Activated naive CD4-positive, alpha-beta T cell treated with anti-CD3 and anti-CD28 coated beads, Interleukin-2, amount 50 U/mL, for 16 hours (primary cell): Measurements from ENCODE around the gene FBXO42.
"Not testable (repeated sequence)": the region's sequence is repeated elsewhere in the genome, so short reads cannot be mapped to it uniquely, and the experiment has no call there.

ENCODE experiments used
- DNase-seq: peaks from one replicate; pipeline ENCODE4 v3.0.0-alpha.2; 2020

FBXO42 gene

DNA sequence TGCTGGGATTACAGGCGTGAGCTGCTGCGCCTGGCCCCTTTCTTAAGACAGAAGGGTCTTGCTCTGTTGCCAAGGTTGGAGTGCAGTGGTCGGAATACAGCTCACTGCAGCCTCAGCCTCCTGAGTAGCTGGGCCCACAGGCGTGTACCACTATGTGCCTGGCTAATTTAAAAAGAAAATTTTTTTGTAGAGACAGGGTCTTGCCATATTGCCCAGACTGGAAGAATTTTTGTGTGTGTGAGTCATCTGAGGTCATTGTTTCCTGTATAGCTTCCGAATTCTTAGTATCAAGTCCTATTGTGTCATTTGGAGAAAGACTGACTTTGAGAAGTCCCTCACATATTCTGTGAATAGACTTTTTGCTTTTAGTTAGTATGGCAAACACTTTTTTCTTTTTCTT is 19.4 kb upstream of the FBXO42 start:
- no peak for DNase-seq

DNA sequence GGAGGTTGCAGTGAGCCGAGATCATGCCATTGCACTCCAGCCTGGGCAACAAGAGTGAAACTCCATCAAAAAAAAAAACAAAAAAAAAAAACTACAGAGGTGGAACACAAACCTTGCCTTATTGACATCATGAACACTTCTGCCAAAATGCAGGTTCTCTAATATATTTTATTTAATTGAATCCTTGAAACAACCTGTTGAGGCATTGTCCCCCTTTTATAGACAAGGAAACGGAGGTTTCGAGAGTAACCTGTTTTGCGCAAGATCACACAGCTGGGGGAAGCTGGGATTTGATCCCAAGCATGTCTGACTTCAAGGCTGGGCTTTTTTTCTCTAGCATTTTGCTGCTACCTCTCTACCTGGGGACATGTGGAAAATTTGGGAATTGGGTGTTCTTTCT is 17.5 kb upstream of the FBXO42 start:
- DNase-seq = no peak

DNA sequence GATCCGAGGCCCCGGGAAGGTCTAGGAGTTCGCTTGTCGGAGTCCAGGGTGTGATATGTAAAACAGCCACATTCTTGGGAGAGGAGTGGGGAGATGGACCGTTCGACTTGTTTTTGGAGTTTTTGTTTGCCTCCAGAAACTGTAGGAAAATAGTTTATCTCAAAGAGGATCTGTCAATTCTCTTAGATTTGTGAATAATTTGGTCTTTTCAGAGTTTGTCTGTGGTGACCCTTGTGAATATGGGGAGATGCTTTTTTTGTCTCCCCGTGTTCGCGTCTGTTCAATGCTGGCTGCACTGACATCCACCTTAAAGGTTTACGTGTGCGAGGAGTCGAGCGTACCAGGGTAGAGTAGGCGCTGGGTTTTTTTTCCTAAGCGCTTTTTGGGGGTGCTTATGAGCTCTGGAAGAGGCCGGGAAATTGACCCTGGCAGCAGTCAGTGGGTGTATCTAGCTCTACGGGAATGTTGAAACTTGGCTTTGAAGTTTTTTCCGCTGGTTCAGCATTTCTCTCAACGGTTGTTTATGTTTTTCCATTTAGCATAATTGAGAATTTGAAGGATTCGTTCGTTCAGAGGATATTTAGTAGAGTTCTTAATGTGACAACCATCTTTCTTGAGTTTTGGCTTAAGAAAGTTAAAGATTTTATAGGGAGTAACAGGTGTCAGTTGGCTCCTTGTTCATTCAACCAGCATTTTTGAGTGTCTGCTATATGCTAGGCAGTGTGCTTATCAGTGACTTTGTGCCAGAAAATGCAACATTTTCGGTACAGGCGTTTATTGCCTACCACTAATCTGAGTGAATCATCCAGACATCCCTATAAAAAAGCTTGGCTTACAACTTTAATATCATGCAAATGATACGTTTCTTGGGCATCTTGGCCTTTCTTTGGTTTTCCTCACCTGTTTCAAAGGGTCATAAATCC is 15.9 kb upstream of the FBXO42 start:
- DNase-seq = no peak

DNA sequence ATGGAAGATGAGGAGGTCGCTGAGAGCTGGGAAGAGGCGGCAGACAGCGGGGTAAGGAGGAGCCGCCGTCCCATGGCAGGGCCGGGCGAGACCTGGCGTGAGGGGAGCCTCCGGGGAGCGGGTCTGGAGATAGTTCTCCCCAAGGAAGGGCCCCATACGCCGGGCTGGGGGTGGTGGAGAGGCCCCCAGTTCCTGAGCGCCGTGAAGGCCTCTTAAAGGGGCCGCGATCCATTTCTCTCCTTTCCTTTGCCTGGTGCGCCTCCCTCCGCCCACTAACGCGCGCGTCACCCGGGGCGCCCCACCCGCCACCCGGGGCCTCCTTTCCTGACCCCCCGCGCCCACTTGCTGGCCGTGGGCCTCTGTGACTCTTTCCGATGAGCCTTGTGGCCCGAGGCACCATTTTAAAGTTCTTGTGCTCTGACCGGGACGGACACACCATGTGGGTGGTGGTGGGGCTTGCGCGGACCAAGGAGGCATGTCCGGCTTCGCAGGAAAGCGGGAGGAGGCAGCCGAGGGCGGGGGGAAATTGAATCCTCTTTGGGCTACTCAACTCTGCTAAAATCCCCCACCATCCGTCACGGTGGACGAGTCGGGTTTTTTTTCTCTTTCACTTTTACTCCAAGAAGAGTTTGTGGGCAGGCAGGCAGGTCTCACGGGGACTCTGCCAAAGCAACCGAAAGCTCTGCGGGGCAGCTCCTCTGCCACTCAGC is 15.1 kb upstream of the FBXO42 start:
- DNase-seq = peak; percentile 88

DNA sequence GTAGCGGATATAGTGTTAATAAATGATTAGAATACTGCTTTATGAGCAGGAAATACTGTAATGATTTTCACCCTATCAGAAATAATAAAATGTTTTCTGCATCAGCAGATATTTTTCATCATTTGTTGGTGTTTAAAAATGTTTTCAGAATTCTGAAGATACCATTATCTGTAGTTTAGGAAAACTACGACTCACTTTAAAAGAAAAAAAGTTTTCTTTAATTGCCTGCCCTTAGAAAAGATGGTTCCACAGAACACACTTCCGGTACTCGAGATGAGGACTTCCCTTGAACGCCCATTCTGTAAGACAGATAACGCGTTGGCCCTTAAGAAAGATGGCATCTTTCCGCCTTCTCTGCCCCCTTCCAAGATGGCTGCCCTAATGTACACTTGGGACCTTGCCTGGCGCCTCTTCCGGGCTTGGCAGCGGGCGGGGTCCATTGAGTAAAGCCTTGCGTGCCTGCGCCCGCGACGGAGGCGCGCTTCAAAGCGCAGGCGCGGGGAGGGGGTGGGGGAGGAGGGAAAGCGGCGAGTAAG is 14.5 kb upstream of the FBXO42 start, which contains the start of gene SZRD1:
SZRD1 (plus strand) TSS at position 521 of the 536 bp plus-strand sequence. CDS start 16 bp downstream, outside the sequence.
- peak; percentile 95 for DNase-seq

DNA sequence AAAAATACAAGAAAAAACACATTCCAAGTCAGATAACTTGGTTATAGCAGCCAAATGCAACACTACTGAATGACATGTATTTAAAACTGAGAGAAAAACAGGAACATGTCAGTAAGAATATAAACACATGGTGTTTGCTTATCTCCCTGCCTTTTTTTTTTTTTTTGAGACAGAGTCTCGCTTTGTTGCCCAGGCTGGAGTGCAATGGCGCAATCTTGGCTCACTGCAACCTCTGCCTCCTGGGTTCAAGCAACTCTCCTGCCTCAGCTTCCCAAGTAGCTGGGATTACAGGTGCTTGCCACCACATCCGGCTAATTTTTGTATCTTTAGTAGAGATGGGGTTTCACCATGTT is 12.8 kb upstream of the FBXO42 start:
- DNase-seq = not testable (repeated sequence)

DNA sequence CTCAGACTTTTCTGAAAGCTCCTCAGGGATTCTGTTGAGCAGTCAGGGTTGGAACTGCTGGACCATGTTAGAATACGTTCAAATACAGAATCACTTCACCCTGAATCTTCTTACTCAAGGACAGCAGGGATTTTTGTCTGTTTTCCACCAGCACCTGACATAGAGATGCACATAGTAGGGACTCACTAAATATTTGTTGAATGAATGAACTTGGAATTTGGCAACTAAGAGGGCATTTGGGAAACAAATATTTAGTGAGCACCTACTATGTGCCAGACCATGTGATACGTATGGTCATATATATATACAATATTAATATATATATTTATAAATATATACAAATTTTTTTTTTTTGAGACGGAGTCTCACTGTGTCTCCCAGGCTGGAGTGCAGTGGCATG is 4.6 kb upstream of the FBXO42 start:
- no peak for DNase-seq

DNA sequence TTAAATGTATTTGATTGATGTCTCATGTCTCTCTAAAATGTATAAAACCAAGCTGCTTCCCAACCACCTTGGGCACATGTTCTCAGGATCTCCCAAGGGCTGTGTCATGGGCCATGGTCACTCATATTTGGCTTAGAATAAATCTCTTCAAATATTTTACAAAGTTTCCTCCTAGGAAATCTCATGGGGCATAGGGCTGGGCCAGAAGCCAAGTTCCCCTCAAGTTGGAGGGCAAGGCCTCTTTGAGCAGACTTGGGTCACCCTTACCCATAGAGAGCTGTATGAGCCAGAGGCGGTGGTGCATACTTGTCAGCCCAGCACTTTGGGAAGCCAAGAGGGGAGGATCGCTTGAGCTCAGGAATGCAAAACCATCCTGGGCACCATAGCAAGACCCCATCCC is 2.3 kb upstream of the FBXO42 start:
- DNase-seq = no peak

DNA sequence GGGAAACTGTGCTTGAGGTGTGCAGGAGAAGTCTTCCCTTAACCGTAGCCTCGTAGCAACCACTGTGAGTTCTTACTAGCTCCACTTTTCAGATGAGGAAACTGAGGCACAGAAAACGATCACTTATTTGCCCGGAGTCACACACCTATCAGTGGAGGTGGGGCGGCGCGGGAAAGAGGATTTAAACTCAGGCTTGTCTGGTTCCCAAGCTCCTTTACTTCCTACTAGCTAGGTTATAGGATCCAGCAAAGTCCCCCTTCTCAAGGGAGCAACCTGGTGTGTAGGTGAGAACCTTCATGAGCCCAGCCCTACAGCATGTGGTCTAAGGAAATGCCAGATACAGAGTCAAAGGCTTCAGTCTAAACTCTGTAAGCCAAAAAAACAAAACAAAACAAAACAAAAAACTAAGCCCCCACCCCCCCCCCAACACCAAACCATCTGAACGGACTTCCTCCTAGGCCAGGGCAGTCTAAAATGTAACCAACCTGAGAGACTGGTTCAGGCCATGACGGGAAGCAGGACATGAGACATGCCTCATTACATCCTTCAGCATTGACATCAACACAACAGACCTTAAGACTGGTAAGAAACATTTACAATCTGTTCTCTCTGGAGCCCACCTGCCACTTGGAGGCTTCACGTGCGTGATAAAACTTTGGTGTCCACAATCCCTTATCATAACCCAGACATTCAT is 709 bp upstream of the FBXO42 start:
- no peak for DNase-seq

DNA sequence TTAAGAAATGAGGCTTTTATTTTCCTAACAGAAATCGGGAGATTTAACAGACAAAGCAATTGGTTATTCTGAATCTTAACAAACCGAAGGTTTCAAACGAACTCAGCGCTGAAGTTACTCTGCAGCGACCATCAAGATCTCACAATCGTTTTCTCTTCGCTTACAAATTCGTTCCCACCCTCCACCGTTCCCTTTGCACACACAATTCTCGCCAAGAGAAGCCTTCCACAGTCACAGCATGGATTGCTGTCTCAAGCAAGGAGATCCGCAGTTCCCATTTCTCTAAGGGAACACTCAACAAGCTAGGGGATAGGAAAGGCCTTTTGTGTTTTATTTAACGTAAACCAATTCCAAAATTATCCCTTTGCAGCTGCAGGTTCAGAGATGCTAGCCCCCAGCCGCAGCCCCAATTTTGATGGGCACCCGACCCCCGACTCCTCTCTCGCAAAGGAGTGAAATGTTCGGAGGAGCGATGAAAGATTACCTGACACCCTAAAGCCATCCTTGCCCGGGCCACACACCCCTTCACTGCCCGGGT is 755 bp downstream of the FBXO42 start:
- DNase-seq = no peak

DNA sequence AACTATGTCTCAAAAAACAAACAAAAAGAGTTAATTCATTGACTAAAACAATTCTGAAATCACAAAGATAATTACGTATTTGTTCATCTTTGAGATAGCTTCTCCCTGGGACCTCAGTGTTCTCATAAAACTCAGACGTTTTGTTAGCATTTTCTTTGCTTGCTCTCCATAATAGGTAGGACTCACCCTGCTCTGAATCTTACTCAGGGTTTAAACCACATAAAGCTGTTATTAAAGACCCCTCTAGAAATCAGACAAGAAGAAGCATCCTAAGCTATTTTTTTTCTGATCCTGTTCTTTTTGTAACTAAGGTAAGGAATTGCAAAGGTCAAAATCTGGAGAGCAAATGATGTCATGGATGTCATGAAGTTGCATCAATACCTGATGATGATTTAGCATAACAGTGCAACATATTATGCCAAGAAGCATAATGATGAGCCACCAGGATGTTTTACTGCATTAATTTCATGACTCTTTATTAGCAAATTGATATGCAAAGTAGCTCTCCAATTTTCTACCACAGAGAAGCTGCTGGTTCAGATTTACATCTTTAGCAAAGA is 2.4 kb downstream of the FBXO42 start:
- DNase-seq = no peak

DNA sequence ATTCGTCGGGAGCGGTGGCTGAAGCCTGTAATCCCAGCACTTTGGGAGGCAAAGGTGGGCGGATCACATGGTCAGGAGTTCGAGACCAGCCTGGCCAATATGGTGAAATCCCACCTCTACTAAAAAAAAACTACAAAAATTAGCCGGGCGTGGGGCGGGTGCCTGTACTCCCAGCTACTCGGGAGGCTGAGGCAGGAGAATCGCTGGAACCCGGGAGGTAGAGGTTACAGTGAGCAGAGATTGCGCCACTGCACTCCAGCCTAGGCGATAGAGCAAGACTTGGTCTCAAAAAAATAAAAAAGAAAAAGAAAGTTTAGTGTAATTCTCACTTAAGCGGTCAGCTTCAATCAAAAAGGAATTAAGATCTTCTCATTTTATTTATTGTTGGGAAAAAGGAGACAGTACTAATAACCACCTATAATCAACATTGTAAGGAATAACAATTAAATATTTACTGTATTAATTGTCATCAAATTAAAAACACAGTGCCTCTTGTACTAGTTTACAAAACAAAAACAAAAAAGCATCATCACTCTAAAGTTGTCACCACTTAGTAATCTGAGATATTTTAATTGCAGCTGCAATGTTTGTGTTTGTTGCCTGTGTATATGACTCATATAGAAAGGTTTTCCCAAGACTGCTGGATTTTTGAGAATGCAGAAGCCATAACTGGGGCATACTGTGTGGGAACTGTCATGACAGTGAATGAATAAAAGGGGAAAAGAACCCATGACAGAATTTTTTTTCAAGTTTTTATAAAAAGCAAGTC is 3.7 kb downstream of the FBXO42 start:
- no peak for DNase-seq

DNA sequence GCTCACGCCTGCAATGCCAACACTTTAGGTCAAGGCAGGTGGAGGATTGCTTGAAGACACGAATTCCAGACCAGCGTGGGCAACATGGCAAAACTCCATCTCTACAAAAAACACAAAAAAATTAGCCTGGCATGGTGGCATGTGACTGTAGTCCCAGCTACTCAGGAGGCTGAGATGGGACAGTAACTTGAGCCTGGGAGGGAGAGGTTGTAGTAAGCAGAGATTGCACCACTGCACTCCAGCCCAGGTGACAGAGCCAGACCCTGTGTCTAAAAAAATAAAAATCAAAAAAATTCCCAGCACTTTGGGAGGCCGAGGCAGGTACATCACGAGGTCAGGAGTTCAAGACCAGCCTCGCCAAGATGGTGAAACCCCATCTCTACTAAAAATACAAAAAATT is 9.0 kb downstream of the FBXO42 start:
- DNase-seq = not testable (repeated sequence)

DNA sequence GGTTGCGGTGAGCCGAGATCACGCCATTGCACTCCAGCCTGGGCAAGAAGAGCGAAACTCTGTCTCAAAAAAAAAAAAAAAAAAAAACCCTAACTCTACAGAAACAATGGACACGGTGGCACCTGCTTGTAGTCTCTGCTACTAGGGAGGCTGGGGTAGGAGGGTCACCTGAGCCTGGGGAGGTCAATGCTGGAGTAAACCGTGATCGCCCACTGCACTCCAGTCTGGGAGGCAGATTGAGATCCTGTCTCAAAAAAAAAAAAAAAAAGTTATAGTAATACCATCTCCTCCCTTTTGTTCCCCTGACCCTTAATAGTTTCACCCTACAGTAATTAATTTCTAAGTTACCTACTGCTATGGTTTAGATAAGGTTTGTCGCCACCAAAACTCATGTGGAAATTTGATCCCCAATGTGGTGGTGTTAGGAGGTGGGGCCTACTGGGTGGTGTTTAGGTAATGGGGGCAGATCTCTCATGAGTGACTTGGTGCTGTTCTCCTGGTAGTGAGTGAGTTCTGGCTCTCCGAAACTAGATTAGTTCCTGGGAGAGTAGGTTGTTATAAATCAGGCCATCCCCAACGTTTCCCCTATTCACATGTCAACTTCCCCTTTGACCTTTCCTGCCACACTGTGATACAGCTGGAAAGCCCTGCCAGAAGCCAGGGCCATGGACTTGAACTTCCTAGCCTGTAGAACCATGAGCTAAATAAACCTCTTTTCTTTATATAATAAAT is 9.8 kb downstream of the FBXO42 start:
- no peak for DNase-seq

DNA sequence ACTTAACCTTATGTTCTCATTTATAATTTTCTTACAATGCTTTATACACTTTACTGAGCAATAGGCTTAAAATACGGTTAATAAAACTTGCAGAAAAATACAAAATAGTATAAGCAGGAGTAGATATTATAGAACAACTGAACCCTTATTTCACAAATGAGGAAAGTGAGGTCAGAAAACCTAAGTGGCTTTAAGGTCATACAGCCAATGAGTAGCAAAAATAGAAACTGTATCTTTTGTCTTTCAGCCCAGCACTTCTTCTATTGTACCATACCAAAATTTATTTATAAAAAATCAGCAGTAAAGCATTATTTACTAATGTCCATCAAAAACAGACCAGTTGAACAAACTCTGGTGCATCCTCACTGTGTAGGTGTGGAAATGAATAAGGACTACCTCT is 11.6 kb downstream of the FBXO42 start:
- DNase-seq = no peak

DNA sequence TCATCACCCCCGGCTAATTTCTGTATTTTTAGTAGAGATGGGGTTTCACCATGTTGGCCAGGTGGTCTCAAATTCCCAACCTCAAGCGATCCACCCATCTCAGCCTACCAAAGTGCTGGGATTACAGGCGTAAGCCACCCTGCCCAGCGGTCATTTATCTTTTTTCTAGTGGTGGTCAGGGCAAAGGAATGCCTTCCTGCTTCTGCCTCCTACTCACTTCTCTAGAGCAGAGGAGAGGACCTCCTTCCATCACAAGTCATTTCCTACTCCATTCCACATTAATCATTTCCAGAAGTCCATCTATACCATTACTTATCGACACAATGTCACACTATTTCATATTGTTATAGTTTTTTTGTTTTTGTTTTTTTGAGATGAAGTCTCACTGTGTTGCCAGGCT is 13.3 kb downstream of the FBXO42 start:
- DNase-seq = no peak

DNA sequence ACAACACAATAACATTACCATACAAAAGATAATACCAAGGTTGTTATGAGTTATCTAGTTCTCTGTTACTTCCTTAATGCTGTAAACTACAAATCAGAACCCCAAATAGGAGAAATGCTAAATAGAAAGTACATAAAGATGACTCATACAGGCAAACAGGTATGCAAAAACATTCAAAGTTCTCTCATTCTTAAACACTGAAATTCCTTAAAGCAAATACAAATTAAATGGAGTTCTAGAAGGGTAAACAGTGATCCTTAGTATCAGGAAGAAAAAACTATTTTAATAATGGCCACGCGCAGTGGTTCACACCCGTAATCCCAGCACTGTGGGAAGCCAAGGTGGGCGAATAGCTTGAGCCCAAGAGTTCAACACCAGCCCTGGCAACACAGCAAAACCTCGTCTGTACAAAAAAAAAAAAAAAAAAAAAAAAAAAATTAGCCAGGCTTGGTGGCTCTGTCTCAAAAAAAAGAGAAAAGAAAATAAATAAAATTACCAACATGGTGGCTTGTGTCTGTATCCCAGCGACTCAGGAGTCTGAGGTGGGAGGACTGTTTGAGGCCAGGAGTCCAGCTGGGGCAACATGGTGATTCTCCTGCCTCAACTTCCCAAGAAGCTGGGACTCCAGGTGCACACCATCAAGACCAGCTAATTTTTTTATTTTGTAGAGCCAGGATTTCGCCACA is 17.5 kb downstream of the FBXO42 start:
- no peak for DNase-seq

DNA sequence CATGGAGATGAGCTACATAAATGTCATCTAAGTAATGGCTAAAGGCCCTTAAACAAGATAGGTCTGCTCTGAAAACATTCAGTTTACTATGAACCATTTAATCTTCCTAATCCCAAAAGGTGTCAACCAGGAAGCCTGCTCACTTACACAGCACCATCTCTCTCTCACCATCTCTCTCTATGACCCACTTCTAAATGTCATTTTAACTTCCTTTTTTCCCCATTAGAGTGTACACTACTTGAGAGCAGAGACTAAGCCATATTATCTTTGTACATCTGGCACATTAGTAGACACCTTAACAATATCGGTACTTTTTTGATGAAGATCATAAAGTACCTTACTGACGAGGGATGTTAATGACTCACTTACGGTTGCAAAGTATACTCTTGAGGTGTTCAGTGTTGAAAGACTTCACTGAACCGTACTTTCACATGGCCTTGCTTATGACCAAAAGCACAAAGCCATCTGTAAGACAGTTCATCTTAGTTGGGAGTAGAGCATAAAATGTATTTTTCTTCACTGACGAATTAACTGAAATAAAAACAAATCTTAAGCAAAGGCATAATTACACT is 25.4 kb downstream of the FBXO42 start:
- no peak for DNase-seq

DNA sequence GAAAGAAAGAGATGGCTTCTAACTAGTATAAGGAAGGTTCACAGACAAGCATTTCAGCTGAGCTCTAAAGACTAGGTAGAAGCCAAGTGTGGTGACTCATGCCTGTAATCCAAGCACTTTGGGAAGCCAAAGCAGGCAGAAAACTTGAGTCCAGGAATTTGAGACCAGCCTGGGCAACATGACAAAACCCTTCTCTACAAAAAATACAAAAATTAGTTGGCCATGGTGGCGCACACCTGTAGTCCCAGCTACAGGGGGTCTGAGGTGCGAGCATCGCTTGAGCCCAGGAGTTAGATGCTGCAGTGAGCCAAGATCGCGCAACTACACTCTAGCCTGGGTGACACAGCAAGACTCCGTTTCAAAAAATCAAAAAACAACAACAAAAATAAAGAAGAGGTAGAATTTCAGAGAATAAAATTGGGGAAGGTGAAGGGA is 27.8 kb downstream of the FBXO42 start:
- DNase-seq = no peak
